Keratinocyte (primary cell): Measurements from ENCODE around the gene TAF4. TPM values are rescaled to one million over a fixed set of nuclear protein-coding genes. Genes with fewer than 3 reads are reported as not detected.
"Not testable (repeated sequence)": the region's sequence is repeated elsewhere in the genome, so short reads cannot be mapped to it uniquely, and the experiment has no call there.

Experiments used
- DNase-seq: peaks from one replicate; pipeline ENCODE4 v3.0.0-alpha.2; 2011; ENCODE audit warnings: low read depth, missing footprints, low spot score
- FAIRE-seq: peaks from 2 replicates; lab custom pipeline; 2011; peaks lifted over from hg19 to GRCh38; lab: Jason Lieb, UNC
- H2AFZ ChIP-seq: 2 replicates; pipeline ENCODE4 v1.6.0; 2012; ENCODE audit warnings: low read length, control low read depth, inconsistent platforms; ENCODE audit not compliant: control insufficient read depth
- H3K27ac ChIP-seq: 2 replicates; pipeline ENCODE4 v1.5.1; 2011; ENCODE audit warnings: low read length; ENCODE audit not compliant: control insufficient read depth, insufficient read depth
- H3K27me3 ChIP-seq: 3 replicates; pipeline ENCODE4 v1.6.0; 2011; ENCODE audit warnings: low read length; ENCODE audit not compliant: control insufficient read depth, insufficient read depth; ENCODE audit errors: extremely low read depth
- H3K36me3 ChIP-seq, 2 experiments: 2 replicates in 1 of 2; 3 replicates in 1 of 2; pipeline ENCODE4 v1.5.1; 2011; ENCODE audit warnings: low read length in 2 of 2, mild to moderate bottlenecking in 1 of 2; ENCODE audit not compliant: control insufficient read depth in 2 of 2, insufficient read depth in 2 of 2; ENCODE audit errors: extremely low read depth in 1 of 2
- H3K4me1 ChIP-seq: 3 replicates; pipeline ENCODE4 v1.5.1; 2011; ENCODE audit warnings: low read length; ENCODE audit not compliant: control insufficient read depth, insufficient read depth; ENCODE audit errors: extremely low read depth
- H3K4me2 ChIP-seq: 3 replicates; pipeline ENCODE4 v1.6.0; 2011; ENCODE audit warnings: low read depth, low read length; ENCODE audit not compliant: control insufficient read depth, insufficient read depth; ENCODE audit errors: extremely low read depth
- H3K4me3 ChIP-seq, 3 experiments: fragments of 200-600 bp in 1 of 3; sonication (generic) in 1 of 3; 2 replicates in 2 of 3; 3 replicates in 1 of 3; pipeline ENCODE4 v1.5.1; 2011 to 2016; ENCODE audit warnings: low read length in 3 of 3, mild to moderate bottlenecking in 3 of 3, control low read depth in 2 of 3, inconsistent platforms in 1 of 3, low read depth in 1 of 3, mixed read lengths in 1 of 3, mixed run types in 1 of 3, moderate library complexity in 1 of 3; ENCODE audit not compliant: control insufficient read depth in 2 of 3, insufficient read depth in 2 of 3; ENCODE audit errors: extremely low read depth in 1 of 3
- H3K79me2 ChIP-seq: 2 replicates; pipeline ENCODE4 v1.6.0; 2012; ENCODE audit warnings: low read length; ENCODE audit not compliant: control insufficient read depth, insufficient read depth
- H3K9ac ChIP-seq: 3 replicates; pipeline ENCODE4 v1.6.0; 2011; ENCODE audit warnings: low read length; ENCODE audit not compliant: control insufficient read depth, insufficient read depth; ENCODE audit errors: extremely low read depth
- H3K9me1 ChIP-seq: 3 replicates; pipeline ENCODE4 v1.6.0; 2011; ENCODE audit warnings: low read length; ENCODE audit not compliant: control insufficient read depth, insufficient read depth; ENCODE audit errors: extremely low read depth
- H3K9me3 ChIP-seq: 2 replicates; pipeline ENCODE4 v1.5.1; 2012; ENCODE audit warnings: low read depth, low read length; ENCODE audit not compliant: control insufficient read depth
- H4K20me1 ChIP-seq: 3 replicates; pipeline ENCODE4 v1.6.0; 2011; ENCODE audit warnings: low read length; ENCODE audit not compliant: control insufficient read depth, insufficient read depth; ENCODE audit errors: extremely low read depth
- EZH2 ChIP-seq: IDR thresholded peaks from one replicate; pipeline ENCODE4 v1.6.1; 2012; ENCODE audit warnings: inconsistent platforms, mild to moderate bottlenecking, low read length, moderate library complexity
- dilution Hi-C: fragments of 300-500 bp; cut with MboI; formaldehyde crosslinking; loops from one replicate; pipeline ENCODE4 v1.7.0; 2020; ENCODE audit warnings: low sequenced_read_pairs; ENCODE audit not compliant: extremely low pct_ligation_motif_present
- polyA plus RNA-seq, 5 experiments: library from polyadenylated mRNA; depleted of rRNA in 3 of 5; stranded (reverse) in 3 of 5; stranded (forward) in 1 of 5; unstranded in 1 of 5; fragments of >200 nt; gene quantifications; 1 replicate in 1 of 5; 2 replicates in 3 of 5; 3 replicates in 1 of 5; pipeline versions ENCODE4 v1.2.1 to v1.2.3, GENCODE V29; 2011 to 2012; ENCODE audit warnings: missing spikeins in 2 of 5, low read depth in 1 of 5, low replicate concordance in 1 of 5
- TF ChIP-seq, protein P1 (sequence below), 3 experiments: IDR thresholded peaks in 1 of 3; conservative IDR thresholded peaks in 1 of 3; optimal IDR thresholded peaks in 1 of 3; 2 replicates in 2 of 3; 3 replicates in 1 of 3; pipeline versions ENCODE3 to v1.5.1; 2011; ENCODE audit warnings: low read length in 3 of 3, mild to moderate bottlenecking in 3 of 3, moderate library complexity in 2 of 3, control low read depth in 1 of 3, inconsistent platforms in 1 of 3; ENCODE audit not compliant: insufficient read depth in 2 of 3; ENCODE audit errors: extremely low read depth in 1 of 3

TAF4 gene
- polyA plus RNA-seq, 1 donor (not counting 4 experiments of a cell fraction or from before 2014, with no cell fraction given) = 3.3 TPM

DNA sequence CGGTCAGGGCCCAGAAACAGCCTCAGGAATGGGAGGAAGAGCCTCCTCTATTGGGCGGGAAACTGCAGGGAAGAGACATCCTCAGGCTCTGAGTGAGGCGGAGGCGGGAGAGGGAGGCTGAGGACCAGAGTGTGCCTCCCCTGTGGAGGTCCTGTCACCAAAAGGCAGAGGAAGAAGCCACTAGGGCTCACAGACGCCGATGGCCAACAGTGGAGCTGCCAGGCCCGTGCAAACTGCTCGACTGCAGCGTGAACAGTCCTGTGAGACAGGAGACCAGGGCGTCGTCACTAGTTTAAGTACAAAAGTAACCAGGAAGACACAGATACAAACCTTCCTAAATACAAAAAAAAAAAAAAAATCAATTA, 82.7 kb downstream of the TAF4 start:
- Histone ChIP-seq H3K4me3 (no peak overlapping the region), H3K27me3 (no peaks in the 10 kb centered on the region), H3K27ac (no peak overlapping the region), H3K79me2 (no peaks in the 10 kb centered on the region), H3K36me3 (peaks cover 2 to 5% of the 10 kb centered on the region in 2 experiments), H3K9me1 (no peaks in the 10 kb centered on the region), H3K4me1 (no peaks in the 10 kb centered on the region), H4K20me1 (no peaks in the 10 kb centered on the region), H3K9ac (no peak overlapping the region), H3K9me3 (no peaks in the 10 kb centered on the region), H3K4me2 (no peak overlapping the region), H2AFZ (no peak overlapping the region)
- TF ChIP-seq EZH2 = no peak
- TF ChIP-seq, protein P1, sequence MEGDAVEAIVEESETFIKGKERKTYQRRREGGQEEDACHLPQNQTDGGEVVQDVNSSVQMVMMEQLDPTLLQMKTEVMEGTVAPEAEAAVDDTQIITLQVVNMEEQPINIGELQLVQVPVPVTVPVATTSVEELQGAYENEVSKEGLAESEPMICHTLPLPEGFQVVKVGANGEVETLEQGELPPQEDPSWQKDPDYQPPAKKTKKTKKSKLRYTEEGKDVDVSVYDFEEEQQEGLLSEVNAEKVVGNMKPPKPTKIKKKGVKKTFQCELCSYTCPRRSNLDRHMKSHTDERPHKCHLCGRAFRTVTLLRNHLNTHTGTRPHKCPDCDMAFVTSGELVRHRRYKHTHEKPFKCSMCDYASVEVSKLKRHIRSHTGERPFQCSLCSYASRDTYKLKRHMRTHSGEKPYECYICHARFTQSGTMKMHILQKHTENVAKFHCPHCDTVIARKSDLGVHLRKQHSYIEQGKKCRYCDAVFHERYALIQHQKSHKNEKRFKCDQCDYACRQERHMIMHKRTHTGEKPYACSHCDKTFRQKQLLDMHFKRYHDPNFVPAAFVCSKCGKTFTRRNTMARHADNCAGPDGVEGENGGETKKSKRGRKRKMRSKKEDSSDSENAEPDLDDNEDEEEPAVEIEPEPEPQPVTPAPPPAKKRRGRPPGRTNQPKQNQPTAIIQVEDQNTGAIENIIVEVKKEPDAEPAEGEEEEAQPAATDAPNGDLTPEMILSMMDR (optimal IDR thresholded peaks at IDR 0.05 in 1 of 3, IDR thresholded peaks at IDR 0.05 in 1 of 3, conservative IDR thresholded peaks at IDR 0.05 in 1 of 3; ENCODE audit: extremely low read depth in 1 of 3, insufficient read depth in 2 of 3, low read length in 3 of 3) = no peak
- dilution Hi-C loops = no loop called here
- FAIRE-seq = no peak
- DNase-seq = no peak

DNA sequence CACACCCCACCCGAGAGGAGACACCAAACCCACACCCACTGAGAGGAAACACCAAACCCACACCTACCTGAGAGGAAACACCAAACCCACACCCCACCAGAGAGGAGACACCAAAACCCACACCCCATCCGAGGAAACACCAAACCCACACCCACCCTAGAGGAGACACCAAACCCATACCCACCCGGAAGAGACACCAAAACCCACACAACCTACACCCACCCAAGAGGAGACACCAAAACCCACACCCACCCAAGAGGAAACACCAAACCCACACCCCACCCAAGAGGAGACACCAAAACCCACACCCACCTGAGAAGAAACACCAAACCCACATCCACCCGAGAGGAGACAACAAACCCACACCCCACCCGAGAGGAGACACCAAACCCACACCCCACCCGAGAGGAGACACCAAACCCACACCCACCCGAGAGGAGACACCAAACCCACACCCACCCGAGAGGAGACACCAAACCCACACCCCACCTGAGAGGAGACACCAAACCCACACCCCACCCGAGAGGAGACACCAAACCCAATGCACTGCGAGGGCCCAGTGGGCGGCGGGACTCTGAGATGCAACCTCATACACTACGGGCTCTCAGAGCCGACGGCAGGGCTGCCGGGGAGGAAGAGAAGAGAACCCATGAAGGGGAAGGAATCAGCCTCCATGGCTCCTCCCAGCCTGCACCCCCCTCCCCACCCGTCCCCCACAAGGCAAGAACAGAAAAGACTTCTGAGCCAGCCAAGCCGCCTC, 83.3 kb downstream of the TAF4 start:
- H3K9me3 ChIP-seq = no peaks in the 10 kb centered on the region
- no peaks in the 10 kb centered on the region for H3K79me2 ChIP-seq
- TF ChIP-seq, protein P1 (optimal IDR thresholded peaks at IDR 0.05 in 1 of 3, IDR thresholded peaks at IDR 0.05 in 1 of 3, conservative IDR thresholded peaks at IDR 0.05 in 1 of 3; ENCODE audit: extremely low read depth in 1 of 3, insufficient read depth in 2 of 3, low read length in 3 of 3) = no peak
- TF ChIP-seq EZH2 = no peak
- no peak overlapping the region for H3K4me3 ChIP-seq
- no peak overlapping the region for H3K9ac ChIP-seq
- H3K4me2 ChIP-seq = no peak overlapping the region
- no peaks in the 10 kb centered on the region for H3K4me1 ChIP-seq
- no peaks in the 10 kb centered on the region for H4K20me1 ChIP-seq
- dilution Hi-C loops = no loop called here
- H3K27ac ChIP-seq = no peak overlapping the region
- no peaks in the 10 kb centered on the region for H3K27me3 ChIP-seq
- DNase-seq = no peak
- FAIRE-seq = no peak
- H2AFZ ChIP-seq = no peak overlapping the region
- H3K9me1 ChIP-seq = no peaks in the 10 kb centered on the region
- H3K36me3 ChIP-seq = peaks cover 3 to 5% of the 10 kb centered on the region in 2 experiments

DNA sequence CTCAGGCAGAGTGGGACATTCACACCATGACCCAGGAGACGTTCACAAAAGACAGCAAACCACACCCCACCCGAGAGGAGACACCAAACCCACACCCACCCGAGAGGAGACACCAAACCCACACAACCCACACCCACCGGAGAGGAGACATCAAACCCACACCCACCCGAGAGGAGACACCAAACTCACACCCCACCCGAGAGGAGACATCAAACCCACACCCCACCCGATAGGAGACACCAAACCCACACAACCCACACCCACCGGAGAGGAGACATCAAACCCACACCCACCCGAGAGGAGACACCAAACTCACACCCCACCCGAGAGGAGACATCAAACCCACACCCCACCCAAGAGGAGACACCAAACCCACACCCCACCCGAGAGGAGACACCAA, 84.0 kb downstream of the TAF4 start:
- H4K20me1 ChIP-seq, H3K9me3 ChIP-seq, H3K27me3 ChIP-seq, H3K4me1 ChIP-seq, H3K4me2 ChIP-seq, H3K9me1 ChIP-seq, H3K79me2 ChIP-seq, H2AFZ ChIP-seq, H3K9ac ChIP-seq, DNase-seq, H3K36me3 ChIP-seq, H3K4me3 ChIP-seq, dilution Hi-C loops, H3K27ac ChIP-seq, FAIRE-seq: not testable (repeated sequence)
